Measurements from ENCODE around the gene RAB34. TPM values are rescaled to one million over a fixed set of nuclear protein-coding genes. Genes with fewer than 3 reads are reported as not detected.

Gene RAB34
- total RNA-seq, 1 experiment from 2014 or later = 189 TPM

DNA sequence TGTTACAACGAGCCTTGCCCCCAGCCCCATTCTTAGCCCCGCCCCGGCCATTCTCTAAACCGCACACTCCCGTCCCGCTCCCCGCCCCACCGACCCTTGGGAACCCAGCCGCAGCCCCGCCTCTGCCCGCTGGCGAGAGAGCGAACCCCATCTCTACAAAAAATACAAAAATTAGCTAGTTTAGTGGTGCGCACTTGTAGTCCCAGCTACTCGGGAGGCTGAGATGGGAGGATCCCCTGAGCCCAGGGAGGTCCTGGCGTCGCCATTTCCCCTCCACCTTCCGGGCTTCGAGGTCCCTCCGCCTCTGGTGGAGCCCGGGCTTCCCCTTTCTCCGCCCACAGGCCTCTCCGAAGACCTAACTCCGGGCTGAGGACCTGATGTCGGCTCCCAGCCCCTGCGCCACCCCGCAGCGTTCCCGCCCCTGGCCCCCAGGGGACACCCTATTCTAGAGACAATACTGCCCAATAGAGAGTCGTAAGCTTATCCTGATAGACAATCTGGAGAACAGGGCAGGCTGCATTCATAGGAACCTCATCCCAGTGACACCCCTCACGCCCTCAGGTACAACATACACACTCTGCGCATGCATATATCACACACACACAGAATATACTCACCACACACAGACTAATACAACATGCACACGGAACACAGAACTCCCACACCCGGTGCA is 5.5 kb downstream of the RAB34 start:
- H4K91ac ChIP-seq (ENCODE audit: insufficient read length, low read depth, low read length) = no peak overlapping the region
- H3K9me3 ChIP-seq (ENCODE audit: control insufficient read depth, low read depth, low read length) = no peaks in the 10 kb centered on the region
- peak overlapping the region; percentile 27 for H3K9ac ChIP-seq (ENCODE audit: extremely low read depth, insufficient read length, low read length)
- H4K20me1 ChIP-seq (ENCODE audit: control insufficient read depth, insufficient read depth, insufficient read length) = no peaks in the 10 kb centered on the region
- Mint-ChIP-seq H3K27ac (peak overlapping the region; percentile 98 to 99 (median 99)), H3K27me3 (ENCODE audit: low read depth) (no peaks in the 10 kb centered on the region), H3K36me3 (ENCODE audit: insufficient read depth in 1 of 3, low read depth in 3 of 3) (peaks cover 23 to 43% (median 29%) of the 10 kb centered on the region in 3 experiments; a peak in 6 of 7 replicates), H3K4me3 (peak overlapping the region; percentile 89 to 96), H3K9me3 (no peaks in the 10 kb centered on the region), H3K4me1 (peaks cover 26 to 38% of the 10 kb centered on the region in 2 experiments)
- H3K4me2 ChIP-seq (ENCODE audit: insufficient read depth, insufficient read length, low read length) = peak overlapping the region; percentile 44
- H3K79me2 ChIP-seq (ENCODE audit: insufficient read depth, low read length) = peaks cover 10% of the 10 kb centered on the region; the same call in 1 of the 2 replicates
- H3K56ac ChIP-seq (ENCODE audit: insufficient read length, low read depth, low read length) = no peak overlapping the region
- WGBS (ENCODE audit: extremely low coverage, insufficient read length, low lambda C conversion rate) = no CpG with 5 or more reads among the region's 34 CpGs
- H2BK5ac ChIP-seq (ENCODE audit: insufficient read length, low read length) = no peak overlapping the region
- peaks cover 21% of the 10 kb centered on the region for H3K23me2 ChIP-seq (ENCODE audit: insufficient read length, low read depth, low read length, poor library complexity, severe bottlenecking)
- H2BK15ac ChIP-seq (ENCODE audit: low read depth, low read length) = no peak overlapping the region
- no peak overlapping the region for H2BK12ac ChIP-seq (ENCODE audit: insufficient read length, low read depth, low read length)
- no peak overlapping the region for H4K5ac ChIP-seq (ENCODE audit: insufficient read length, low read depth, low read length)
- TF ChIP-seq, protein P1, sequence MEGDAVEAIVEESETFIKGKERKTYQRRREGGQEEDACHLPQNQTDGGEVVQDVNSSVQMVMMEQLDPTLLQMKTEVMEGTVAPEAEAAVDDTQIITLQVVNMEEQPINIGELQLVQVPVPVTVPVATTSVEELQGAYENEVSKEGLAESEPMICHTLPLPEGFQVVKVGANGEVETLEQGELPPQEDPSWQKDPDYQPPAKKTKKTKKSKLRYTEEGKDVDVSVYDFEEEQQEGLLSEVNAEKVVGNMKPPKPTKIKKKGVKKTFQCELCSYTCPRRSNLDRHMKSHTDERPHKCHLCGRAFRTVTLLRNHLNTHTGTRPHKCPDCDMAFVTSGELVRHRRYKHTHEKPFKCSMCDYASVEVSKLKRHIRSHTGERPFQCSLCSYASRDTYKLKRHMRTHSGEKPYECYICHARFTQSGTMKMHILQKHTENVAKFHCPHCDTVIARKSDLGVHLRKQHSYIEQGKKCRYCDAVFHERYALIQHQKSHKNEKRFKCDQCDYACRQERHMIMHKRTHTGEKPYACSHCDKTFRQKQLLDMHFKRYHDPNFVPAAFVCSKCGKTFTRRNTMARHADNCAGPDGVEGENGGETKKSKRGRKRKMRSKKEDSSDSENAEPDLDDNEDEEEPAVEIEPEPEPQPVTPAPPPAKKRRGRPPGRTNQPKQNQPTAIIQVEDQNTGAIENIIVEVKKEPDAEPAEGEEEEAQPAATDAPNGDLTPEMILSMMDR (conservative IDR thresholded peaks at IDR 0.05) = no peak
- H2AFZ ChIP-seq (ENCODE audit: low read length) = no peak overlapping the region
- DNase-seq = peak; percentile 87
- peaks cover 4% of the 10 kb centered on the region for H3K79me1 ChIP-seq (ENCODE audit: insufficient read depth, low read depth, low read length, poor library complexity, severe bottlenecking)
- H2BK20ac ChIP-seq (ENCODE audit: low read depth, low read length, poor library complexity, severe bottlenecking) = no peak overlapping the region
- H3T11ph ChIP-seq (ENCODE audit: low read length) = no peak overlapping the region
- H3K23ac ChIP-seq (ENCODE audit: insufficient read length, low read depth, low read length) = no peak overlapping the region
- H3K4ac ChIP-seq (ENCODE audit: low read depth, low read length) = no peak overlapping the region
- H3K18ac ChIP-seq (ENCODE audit: insufficient read length, low read depth, low read length) = peak overlapping the region; percentile 12
- H3K27ac ChIP-seq (ENCODE audit: insufficient read length, low read depth, low read length) = peak overlapping the region; percentile 50
- no peak overlapping the region for H2BK120ac ChIP-seq (ENCODE audit: low read depth, low read length, poor library complexity, severe bottlenecking)
- peaks cover 3% of the 10 kb centered on the region; the same call in 1 of the 2 replicates for H3K4me1 ChIP-seq (ENCODE audit: insufficient read depth, low read length)
- H3K27me3 ChIP-seq (ENCODE audit: insufficient read depth, low read length) = no peaks in the 10 kb centered on the region
- H3K14ac ChIP-seq (ENCODE audit: insufficient read depth, low read length) = peak overlapping the region; percentile 73; the same call in 1 of the 2 replicates
- no peak overlapping the region for H2AK5ac ChIP-seq (ENCODE audit: insufficient read length, low read length)
- no peak overlapping the region for H4K8ac ChIP-seq (replicated peaks; ENCODE audit: insufficient read length, low read depth, low read length)

Measured in H9 (cell line).